GM19240 (cell line): ENCODE data around the gene PRM2.

Source experiments
- DNase-seq: peaks from one replicate; pipeline ENCODE4 v3.0.0; 2011; ENCODE audit warnings: low spot score; ENCODE audit not compliant: insufficient read length

Gene PRM2, protein sequence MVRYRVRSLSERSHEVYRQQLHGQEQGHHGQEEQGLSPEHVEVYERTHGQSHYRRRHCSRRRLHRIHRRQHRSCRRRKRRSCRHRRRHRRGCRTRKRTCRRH

DNA sequence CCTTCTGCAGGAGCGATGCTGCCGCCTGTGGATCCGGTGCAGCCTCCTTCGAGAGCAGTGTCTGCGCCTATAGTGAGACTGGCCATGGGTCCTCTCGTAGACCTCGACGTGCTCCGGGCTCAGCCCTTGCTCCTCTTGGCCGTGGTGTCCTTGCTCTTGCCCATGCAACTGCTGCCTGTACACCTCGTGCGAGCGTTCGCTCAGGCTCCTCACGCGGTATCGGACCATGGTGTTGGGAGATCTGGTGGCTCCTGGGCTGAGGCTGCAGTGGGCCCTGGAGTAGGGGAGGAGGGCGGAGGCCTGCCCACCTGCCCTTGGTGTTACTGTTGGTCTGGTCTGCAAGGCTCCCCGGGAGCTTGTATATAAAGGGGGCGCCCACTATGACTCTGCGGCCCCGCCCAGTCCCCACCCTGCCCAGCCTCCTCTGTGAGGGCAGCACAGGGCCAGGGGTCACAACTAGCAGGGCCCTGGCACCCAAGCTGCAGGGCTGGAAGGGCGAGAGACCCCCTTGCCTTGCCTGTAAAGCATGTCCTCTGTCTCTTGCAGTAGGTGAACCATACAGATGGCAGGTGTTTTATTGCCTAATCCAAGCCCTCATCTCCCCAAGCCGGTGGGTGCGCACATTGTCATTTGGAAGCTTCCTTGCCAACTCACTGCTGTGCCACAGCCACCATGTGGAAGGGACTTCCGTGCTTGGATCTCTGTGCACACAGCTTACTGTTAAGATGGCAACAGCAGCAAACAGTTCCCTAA lies at the start of gene PRM2:
PRM2 (minus strand) TSS at position 338 of the 753 bp plus-strand sequence; CDS start at position 228, 110 bp downstream.
- no peak for DNase-seq

DNA sequence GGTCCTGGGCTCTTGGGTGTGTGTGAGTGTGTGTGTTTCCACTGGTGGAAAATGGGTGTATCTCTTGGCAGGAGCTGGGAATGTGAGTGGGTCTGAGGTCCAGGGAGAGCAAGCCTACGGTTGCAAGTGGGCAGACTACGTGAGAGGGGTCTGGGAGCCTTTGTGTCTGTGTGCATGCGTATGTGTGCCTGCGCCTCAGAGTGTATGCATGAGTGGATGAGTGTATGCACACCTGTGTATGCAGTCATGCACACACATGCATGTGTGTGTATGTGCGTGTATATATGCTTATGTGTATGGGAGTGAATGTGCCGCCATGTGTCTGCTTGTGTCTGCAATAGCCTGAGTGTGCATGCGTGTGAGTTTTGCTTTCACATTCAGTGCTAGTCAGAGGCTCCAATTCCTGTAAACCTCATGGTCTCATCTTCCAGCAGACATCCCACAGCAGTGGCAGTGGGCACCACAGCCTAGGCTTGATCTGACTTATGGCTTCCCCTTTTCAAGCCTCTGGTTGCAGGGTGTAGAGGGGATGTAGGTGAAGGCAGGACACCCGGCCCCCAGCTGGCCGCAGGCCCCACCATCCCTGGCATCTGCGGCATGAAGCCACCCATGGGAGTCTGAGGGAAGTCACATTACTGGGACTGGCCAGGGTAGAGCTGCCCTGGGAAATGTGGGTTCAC lies 49.3 kb upstream of the PRM2 start:
- no peak for DNase-seq

DNA sequence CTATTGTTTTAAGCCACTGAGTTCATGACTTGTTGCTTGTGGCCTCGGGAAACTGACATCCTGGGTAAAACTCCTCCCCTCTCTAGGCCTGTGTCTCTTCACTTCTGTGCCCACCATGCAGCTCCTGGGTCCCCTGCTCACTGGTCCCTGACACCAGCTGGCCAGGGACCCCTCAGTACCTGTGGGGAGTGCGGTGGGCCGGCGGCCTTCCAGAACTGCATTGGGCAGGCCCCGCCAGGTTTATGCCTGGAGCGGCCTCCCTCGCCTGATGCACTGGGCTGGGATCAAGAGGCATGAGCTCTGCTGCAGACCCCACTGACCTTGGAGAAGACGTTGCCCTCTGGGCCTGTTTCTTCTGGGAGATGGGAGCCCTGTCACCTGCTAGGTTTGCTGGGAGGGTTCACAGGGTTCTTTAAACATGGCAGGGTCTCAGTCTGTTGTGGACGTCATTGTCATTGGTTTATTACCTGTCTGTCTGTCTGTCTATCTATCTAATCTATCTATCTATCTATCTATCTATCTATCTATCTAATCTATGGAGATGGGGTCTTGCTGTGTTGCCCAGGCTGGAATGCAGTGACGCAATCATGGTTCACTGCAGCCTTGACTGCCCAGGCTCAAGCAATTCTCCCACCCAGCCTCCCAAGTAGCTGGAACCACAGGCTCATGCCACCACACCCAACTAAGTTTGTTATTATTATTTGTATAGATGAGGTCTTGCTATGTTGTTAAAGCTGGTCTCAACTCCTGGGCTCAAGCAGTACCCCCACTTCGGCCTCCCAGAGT lies 47.5 kb upstream of the PRM2 start:
- DNase-seq, result no peak

DNA sequence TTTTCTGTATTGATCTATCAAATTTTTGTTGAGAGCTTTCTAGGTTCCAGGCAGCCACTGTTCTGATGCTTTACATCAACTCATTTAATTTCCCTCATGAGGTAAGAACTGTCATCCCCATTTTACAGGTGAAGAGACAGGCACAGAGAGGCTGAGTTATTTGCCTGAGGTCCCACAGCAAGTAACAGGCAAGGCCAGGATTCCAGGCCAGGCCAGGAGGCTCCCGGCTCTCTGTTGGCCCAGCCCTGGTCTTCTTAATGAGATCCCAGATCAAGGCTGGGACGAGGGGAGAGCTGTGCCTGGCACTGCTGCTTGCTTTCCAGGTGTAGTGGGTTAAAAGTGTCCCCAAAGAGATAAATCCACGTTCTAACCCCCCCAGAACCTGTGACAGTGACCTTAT lies 46.5 kb upstream of the PRM2 start:
- DNase-seq, result no peak

DNA sequence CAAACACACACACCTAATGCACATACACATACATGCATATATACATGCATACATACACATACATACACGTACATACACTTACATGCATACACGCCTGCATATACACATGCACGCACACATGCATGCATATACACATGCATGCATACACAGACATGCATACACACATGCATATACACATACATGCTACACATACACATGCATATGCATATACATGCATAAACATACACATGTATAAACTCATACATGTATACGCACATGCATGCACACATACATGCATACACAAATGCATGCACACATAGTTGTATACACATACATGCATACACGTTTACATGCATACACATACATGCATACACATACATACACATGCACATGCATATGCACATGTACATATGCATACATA lies 45.4 kb upstream of the PRM2 start:
- no peak for DNase-seq

DNA sequence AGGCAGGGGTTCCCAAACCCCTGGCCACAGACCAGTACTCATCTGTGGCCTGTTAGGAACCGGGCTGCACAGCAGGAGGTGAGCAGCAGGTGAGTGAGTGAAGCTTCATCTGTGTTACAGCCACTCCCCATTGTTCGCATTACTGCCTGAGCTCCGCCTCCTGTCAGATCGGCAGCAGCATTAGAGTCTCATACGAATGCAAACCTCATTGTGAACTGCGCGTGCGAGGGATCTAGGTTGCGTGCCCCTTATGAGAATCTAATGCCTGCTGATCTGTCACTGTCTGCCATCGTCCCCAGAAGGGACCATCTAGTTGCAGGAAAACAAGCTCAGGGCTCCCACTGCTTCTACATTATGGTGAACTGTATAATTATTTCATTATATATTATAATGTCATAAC lies 43.9 kb upstream of the PRM2 start:
- DNase-seq, result no peak

DNA sequence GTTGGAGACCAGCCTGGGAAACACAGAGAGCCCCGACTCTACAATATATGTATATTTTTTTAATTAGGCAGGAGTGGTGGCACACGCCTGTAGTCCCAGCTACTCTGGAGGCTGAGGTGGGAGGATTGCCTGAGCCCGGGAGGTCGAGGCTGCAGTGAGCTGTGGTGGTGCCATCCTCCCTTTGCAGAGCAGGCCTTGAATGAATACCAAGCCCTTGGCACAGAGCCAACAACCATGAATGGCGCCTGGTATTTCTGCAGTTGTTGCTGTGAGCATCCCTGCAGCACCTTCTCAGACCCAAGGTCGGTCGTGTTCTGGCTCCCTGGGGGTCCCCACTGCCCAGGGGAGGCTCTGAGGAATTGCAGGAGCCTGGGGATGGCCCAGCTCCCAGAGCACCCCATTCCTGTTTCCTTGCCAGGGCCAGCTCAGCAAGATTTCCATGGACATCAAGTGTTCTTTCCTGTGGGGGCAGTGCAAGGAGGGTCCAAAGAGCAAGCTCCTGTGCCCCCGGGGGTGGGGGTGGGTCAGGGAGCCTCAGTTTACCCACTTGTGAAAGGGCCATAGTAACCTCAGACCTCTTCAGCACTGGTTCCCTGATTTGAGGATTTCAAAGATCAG lies 43.4 kb upstream of the PRM2 start:
- DNase-seq, result no peak

DNA sequence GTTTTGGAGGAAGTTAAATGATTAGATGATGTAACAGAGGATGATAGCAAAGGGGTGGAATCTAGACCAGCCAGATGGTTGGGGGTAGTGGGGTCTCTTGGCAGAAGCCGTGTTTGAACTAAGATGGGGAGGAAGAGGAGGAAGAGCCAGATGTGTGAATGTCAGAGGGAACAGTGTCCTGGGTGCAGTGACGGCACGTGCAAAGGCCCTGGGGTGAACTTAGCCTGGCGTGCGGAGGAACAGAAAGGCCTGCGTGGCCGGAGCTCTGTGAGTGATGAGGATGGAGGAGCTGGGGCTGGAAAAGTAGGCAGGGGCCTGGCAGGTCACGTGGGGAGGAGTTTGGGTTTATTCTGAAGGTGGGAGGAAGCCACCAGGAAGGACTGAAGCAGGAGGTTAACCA lies 42.5 kb upstream of the PRM2 start:
- DNase-seq, result no peak

DNA sequence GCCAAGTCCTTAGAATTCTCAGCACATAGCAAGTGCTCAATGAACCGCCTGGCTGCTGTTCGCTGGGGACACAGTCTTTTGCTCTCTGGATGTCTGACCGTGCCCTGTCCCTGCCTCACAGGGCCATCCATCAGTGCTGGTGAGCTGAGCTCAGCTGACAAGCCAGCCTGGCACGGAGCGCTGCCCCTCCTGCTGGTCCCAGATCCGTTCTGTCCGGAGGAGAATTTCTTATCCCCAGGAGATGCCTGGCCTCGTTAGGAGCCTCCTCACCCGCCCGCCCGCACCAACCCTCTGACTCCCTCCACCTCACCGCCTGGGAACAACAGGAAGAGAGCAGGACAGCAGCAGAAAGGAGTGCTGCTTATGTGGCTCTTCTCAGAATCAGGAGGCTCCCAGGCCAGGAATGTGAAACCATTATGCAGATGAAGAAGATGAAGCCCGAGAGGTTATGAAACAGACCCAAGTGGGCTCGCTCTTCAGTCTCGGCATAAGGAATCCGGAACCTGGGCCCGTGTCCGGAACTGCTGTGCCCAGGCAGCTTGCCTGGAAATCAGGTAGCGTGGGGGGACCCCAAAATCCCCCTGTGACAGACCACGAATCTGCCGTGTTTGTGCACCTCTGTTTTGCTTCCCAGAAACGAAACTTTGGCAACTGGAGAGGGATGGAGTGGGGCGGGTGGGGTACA lies 40.2 kb upstream of the PRM2 start:
- no peak for DNase-seq

DNA sequence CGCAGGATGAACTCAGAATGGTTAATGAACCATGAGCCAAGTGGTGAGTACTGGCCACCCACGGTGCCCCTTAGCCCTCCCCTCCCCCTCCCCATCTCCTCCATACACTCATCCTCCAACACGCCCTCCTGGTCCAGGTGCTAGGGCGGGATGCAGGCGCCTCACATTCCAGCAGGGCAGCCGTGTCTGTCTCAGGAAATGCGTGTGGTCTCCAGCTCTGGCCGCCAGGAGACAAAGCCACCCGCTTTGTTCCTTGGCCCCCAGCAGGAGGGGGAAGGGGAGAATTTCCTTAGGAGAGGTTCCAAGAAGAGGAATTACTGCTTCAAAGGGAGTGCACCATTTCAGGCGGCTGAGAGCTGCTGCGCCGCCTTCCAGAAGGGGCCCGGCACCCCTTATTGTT lies 39.2 kb upstream of the PRM2 start:
- DNase-seq, result no peak

DNA sequence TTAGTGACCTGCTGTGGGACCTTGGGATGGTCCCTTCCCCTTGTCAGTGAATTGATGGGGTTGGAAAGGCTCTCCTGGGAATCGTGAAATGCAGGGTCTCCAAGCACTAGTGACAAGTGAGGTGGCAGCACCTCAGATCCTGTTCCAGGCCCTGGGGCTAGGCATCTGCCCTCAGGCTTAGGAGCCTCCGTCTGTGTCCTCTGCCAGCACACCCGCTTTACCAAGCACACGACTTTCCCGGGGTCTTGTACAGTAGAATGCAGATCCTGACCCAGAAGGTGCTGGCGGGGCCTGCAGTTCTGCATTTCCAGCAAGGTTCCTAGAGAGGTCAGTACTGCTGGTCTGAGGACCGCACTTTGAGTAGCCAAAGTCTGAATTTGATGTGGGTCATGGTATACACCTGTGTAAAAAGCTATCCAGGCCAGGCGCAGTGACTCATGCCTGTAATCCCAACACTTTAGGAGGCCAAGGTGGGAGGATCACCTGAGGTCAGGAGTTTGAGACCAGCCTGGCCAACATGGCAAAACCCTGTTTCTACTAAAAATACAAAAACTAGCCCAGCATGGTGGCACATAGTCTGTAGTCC lies 38.1 kb upstream of the PRM2 start:
- no peak for DNase-seq

DNA sequence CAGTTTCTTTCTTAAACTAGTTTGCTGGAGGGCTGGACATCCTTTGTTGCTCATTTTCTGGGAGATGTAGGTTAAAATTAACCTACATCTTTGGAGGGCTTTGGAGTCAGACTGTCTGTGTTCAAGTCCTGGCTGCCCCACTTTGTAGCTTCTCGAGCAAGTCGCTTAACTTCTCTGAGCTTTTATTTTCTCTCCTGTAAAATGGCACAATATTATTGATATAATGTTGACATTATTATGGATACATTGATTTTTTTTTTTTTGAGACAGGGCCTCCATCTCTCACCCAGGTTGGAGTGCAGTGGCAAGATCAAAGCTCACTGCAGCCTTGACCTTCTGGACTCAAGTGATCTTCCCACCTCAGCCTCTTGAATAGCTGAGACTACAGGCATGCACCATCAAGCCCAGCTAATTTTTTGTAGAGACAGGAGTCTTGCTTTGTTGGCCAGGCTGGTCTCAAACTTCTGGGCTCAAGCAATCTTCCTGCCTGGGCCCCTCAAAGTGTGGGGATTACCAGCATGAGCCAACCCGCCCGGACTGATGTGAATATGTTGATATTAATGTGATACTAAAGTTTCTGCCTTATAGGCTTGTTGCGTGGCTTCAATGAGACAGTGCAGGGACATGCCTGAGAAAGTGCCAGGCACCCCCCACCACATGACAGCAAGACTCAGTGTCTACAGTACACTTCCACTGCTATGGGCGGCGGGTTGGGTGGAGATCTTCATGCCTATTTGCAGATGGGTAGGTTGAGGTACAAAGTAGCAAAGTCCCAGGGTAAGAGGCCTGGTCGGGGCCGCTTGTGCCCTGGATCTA lies 37.4 kb upstream of the PRM2 start:
- no peak for DNase-seq

DNA sequence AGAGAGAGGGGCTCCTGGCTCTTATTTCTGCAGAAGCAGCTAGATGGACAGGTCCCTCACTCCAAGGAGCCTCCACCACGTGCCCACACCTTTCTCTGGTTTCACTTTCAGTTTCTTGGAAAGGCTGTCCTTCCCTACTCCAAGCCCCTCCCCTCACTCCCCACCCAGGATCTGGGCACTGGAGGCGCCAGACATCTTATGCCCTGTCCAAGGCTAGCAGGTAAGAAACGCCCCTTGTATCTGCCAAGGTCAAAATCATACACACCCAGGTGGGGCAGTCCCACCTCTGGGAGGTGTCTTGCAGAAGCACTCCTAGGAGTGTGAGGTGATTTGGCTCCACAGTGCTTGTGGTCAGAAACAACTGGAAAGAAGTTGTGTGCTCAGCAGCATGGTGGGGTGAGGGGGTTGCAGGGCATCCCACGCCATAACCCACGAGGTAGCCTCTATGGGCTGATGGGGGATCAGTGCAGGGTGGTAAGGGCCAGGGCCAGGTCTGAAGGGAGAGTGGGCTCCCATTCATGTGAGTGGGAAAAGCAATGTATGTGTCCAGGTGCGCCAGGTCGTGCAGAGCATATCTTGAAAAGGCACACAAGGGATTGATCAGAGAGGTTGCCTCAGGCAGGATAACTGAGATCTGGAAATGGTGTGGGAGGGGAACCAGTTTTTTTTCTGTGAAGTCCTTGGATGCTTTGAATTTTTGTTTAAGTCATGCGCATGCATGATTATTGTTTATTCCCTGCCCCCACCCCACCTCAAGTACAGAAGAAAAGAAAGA lies 36.6 kb upstream of the PRM2 start:
- no peak for DNase-seq

DNA sequence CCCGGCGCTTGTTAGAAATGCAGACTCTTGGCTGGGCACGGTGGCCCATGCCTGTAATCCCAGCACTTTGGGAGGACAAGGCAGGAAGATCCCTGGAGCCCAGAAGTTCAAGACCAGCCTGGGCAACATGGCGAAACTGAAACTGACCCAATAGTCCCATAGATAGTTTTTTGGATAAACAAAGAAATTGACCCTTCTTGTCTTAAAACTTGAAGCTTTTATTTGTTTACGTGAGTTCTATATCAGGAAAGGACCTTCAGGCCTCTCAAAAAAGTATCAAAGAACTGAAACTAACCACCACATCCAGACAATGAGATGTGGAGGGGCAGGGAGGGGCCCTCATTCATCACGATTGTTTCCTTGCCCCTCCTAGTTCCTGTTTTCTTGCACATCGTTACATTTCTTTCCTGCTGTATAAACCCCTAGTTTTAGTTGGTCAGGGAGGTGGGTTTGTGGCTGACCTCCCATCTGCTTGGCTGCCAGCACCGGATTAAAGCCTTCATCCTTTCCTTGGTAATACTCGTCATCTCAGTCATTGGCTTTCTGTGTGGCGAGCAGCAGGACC lies 34.8 kb upstream of the PRM2 start:
- no peak for DNase-seq

DNA sequence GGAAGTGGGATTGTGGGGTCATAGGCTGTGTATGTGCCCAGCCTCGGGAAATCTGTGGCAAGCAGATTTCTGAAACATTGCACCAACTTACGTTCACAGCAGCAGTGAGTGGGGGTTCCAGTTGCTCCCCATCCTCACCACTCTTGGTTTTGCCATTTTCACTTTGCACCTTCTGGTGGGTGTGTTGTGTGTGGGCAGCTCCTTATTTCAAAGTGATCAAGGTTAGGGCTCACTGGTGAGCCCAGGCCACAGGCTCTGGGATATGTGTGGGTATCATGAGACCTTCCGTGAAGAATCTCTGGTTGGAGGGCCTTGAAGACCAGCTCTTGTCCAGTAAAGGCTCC lies 34.3 kb upstream of the PRM2 start:
- no peak for DNase-seq

DNA sequence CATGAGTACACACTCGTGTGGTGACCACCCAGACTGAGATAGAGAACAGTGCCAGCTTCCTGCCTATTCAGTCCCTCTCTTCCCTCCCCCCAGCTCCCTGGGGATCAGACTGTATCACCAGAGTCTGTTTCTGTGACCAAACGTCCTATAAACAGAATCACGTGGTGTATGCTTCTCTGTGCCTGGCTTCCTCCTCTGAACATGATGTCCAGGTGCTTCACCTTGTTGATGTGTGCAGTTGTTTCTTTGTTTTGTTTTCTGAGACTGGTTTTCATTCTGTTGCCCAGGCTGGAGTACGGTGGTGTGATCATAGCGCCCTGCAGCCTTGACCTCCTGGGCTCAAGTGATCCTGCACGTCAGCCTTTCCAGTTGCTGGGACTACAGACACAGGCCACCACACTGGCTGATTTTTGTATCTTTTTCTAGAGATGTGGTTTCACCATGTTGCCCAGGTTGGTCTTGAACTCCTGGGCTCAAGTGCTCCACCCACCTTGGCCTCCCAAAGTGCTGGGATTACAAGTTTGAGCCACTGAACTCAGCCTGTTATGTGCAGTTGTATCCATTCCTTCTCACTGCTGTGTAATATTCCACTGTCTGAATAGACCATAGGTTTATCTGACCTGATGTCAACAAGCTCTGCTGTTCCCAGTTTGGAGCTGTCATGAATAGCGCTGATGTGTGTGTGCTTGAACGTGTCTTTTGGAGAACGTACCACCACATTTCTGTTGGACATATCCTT lies 33.8 kb upstream of the PRM2 start:
- no peak for DNase-seq

DNA sequence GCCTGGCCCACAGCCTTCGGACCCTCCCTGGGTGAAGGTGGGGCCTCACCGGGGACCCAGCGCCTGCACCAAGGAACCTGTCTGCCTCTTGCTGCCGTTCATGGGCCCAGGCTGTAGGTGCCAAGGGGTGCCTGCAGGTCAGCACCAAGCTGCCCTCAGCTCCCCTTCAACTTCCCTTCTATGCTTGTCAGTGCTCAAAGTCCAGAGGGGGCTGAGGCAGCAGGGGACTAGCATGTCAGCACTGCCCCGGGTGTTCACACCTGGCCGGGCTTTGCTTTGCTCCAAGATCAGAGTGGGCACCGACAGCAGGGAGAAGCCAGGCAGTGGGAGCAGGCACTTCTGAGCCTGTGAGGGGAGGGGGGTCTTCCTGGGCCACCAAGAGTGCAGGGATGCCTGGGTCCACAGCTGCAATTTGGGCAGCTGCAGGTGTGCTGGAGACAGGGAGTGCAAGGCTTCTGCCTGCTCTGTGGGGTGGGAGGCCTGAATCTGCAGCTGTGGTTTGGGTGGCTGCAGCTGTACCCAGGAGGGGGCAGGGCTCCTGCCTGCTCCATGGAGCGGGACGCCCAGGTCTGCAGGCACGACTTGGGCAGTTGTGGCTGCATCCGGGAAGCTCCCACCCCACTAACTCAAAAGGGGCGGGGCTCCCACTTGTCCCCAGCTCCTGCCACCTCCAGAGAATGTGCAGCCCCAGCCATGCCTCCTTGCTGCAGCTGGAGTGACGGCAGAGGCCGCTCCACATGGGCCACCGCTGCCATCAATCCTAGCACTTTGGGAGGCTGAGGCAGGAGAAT lies 32.4 kb upstream of the PRM2 start:
- DNase-seq, result no peak
